ENCODE measurements around the gene WASHC3.

- TF ChIP-seq, protein P1, sequence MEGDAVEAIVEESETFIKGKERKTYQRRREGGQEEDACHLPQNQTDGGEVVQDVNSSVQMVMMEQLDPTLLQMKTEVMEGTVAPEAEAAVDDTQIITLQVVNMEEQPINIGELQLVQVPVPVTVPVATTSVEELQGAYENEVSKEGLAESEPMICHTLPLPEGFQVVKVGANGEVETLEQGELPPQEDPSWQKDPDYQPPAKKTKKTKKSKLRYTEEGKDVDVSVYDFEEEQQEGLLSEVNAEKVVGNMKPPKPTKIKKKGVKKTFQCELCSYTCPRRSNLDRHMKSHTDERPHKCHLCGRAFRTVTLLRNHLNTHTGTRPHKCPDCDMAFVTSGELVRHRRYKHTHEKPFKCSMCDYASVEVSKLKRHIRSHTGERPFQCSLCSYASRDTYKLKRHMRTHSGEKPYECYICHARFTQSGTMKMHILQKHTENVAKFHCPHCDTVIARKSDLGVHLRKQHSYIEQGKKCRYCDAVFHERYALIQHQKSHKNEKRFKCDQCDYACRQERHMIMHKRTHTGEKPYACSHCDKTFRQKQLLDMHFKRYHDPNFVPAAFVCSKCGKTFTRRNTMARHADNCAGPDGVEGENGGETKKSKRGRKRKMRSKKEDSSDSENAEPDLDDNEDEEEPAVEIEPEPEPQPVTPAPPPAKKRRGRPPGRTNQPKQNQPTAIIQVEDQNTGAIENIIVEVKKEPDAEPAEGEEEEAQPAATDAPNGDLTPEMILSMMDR (optimal IDR thresholded peaks at IDR 0.05 in 1 of 3, IDR thresholded peaks at IDR 0.05 in 1 of 3, conservative IDR thresholded peaks at IDR 0.05 in 1 of 3; ENCODE audit: extremely low read depth in 1 of 3, insufficient read depth in 2 of 3, low read length in 3 of 3) = no peak
- no peak for TF ChIP-seq EZH2 (IDR thresholded peaks at IDR 0.05; ENCODE audit: low read length)
These were observed 7.4 kb downstream of the WASHC3 start for GRCh38 chr12:102054345-102054744.
